Activated T-cell treated with anti-CD3 and anti-CD28 coated beads, Interleukin-2, amount 50 U/mL, for 4 hours (primary cell): ENCODE data around the gene MICALL1. TPM values are rescaled to one million over a fixed set of nuclear protein-coding genes. Genes with fewer than 3 reads are reported as not detected.

ENCODE experiments used
- ATAC-seq, 2 donors: fragments of 200-7000 bp; cut with Tn5 transposase; one replicate each; pipeline ENCODE4 v1.10.0; 2021
- DNase-seq: peaks from one replicate; pipeline ENCODE4 v3.0.0-alpha.2; 2020
- H3K27me3 Mint-ChIP-seq: one replicate; pipeline ENCODE4 v1.8.0; 2021; ENCODE audit warnings: low read depth, mixed read lengths
- H3K36me3 Mint-ChIP-seq: one replicate; pipeline ENCODE4 v1.8.0; 2022; ENCODE audit warnings: mixed read lengths; ENCODE audit not compliant: insufficient read depth
- H3K4me1 Mint-ChIP-seq: one replicate; pipeline ENCODE4 v1.8.0; 2021; ENCODE audit warnings: low read depth, mixed read lengths
- H3K4me3 Mint-ChIP-seq: one replicate; pipeline ENCODE4 v1.8.0; 2021; ENCODE audit warnings: mild to moderate bottlenecking, moderate library complexity, mixed read lengths
- H3K9me3 Mint-ChIP-seq: one replicate; pipeline ENCODE4 v1.8.0; 2021; ENCODE audit warnings: mixed read lengths
- total RNA-seq, 3 donors: library from RNA; stranded (reverse); gene quantifications; one replicate each; pipeline ENCODE4 v1.2.1, GENCODE V29; 2021

Gene MICALL1, protein sequence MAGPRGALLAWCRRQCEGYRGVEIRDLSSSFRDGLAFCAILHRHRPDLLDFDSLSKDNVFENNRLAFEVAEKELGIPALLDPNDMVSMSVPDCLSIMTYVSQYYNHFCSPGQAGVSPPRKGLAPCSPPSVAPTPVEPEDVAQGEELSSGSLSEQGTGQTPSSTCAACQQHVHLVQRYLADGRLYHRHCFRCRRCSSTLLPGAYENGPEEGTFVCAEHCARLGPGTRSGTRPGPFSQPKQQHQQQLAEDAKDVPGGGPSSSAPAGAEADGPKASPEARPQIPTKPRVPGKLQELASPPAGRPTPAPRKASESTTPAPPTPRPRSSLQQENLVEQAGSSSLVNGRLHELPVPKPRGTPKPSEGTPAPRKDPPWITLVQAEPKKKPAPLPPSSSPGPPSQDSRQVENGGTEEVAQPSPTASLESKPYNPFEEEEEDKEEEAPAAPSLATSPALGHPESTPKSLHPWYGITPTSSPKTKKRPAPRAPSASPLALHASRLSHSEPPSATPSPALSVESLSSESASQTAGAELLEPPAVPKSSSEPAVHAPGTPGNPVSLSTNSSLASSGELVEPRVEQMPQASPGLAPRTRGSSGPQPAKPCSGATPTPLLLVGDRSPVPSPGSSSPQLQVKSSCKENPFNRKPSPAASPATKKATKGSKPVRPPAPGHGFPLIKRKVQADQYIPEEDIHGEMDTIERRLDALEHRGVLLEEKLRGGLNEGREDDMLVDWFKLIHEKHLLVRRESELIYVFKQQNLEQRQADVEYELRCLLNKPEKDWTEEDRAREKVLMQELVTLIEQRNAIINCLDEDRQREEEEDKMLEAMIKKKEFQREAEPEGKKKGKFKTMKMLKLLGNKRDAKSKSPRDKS
- 10 to 100 TPM; 16.0 to 16.2 (median 16.0) TPM for total RNA-seq

DNA sequence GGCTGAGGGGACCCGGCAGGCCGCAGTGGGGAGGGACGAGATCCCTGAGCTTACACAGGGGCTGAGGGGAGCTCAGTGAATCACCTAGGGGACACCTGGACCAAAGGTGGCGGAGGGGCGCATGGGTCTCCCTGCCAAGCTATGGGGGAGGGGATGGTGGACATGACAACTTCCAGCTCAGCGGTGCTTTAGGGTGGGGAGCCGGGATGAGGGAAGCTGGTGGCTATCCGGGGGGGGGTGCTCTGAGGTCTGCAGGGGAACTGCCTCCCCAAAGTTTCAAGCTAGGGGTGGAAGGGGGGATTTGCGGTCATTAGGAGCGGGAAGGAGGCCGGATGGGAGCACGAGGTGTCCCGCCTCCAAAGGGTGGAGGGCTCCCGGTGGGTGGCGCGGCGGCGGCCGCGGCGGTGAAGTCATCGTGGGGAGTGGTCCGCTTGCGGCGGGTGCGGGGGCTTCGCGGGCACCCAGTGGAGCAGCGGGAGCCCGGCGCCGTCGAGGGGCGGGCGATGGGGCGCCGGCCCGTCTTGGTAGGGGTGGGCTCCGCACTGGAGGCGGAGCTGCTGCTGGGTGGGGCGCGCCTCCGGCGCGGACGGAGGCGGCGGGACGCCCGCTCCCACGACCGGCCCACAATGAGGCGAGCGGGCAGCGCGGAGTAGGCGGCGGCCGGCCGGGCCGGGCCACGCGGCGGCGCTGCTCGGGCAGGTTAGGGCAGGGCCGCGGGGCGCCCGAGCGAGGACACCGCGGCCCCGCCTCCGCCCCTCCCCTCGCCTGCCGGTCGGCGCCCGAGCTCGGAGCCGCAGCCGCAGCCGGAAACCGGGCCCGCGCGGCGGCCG, at the start of gene MICALL1:
Gene MICALL1, plus strand, starts transcription at position 764 of the 830 bp plus-strand sequence. CDS start 126 bp downstream, outside the sequence.
- ATAC-seq = peak; percentile 85 to 87
- Mint-ChIP-seq H3K27me3 (no peaks in the 10 kb centered on the region), H3K9me3 (no peaks in the 10 kb centered on the region), H3K4me1 (peaks cover 31% of the 10 kb centered on the region), H3K36me3 (no peaks in the 10 kb centered on the region), H3K4me3 (peak within 1 kb of the TSS; percentile 80)
- DNase-seq = peak; percentile 42

DNA sequence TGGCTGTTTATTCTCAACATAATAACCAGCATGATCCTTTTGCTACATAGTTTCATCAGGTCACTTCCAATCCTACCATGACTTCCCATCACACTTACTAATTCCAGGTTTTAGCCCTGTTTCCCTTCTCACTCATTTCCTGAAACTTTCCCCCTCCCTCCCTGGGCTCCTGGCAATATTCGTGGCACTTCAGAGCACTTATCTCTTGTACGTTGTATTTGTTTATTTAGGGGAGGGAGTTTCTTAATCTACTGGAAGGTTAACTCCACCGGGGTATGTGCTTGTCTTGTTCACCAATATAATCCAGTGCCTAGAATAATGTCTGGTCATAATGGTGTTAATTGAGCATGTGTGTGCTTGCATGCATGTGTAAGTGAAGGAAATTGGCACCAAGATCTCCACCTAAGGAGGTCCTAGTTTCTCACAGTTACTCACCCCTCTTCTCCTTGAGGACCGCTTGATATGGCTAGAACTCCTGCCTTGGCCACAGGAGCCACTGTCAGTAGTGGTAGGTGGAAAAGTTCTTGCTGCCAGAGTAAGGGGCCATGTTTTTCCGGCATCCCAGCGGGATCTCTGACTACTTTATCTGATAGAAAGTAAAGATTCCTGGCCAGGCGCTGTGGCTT, 45.2 kb upstream of the MICALL1 start:
- Mint-ChIP-seq H3K36me3 (peaks cover 41% of the 10 kb centered on the region), H3K9me3 (no peaks in the 10 kb centered on the region), H3K4me1 (peaks cover 8% of the 10 kb centered on the region), H3K27me3 (no peaks in the 10 kb centered on the region), H3K4me3 (no peak overlapping the region)
- no peak for DNase-seq
- no peak for ATAC-seq

DNA sequence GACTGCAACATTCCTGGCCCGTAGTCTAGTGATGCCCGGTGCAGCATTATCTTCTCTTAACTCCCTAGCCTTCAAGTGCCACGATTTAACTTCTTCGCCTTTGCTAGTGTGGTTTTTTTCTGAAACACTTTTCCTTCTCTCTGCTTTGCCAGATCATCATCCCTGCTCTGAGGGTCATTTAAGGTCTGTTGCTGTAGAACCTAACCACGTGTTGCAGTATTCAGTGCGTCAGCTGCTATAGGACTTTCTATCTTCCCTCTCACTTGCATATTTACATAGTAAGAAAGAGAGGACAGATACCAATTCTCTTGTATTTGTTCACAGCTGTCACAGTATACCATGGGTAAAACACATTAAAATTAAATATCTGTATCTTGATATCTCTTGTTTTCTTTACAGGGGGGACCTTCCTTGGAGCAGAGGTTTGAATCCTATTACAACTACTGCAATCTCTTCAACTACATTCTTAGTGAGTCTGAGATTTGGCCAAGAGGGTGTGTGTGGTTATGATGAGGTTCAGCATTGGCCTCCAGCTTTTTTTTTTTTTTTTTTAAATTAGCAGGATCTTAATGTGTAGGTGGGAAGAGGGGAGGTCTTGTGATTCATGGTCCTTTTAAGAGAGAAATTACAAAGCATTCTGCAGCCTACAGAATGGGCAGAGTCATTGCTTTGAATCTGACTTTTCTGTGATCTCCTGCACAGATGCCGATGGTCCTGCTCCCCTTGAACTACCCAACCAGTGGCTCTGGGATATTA, 43.3 kb upstream of the MICALL1 start:
- peak in 1 of 2 donors; percentile 41 for ATAC-seq
- Mint-ChIP-seq H3K4me1 (peaks cover 8% of the 10 kb centered on the region), H3K36me3 (peaks cover 38% of the 10 kb centered on the region), H3K4me3 (no peak overlapping the region), H3K9me3 (no peaks in the 10 kb centered on the region), H3K27me3 (no peaks in the 10 kb centered on the region)
- DNase-seq = no peak

DNA sequence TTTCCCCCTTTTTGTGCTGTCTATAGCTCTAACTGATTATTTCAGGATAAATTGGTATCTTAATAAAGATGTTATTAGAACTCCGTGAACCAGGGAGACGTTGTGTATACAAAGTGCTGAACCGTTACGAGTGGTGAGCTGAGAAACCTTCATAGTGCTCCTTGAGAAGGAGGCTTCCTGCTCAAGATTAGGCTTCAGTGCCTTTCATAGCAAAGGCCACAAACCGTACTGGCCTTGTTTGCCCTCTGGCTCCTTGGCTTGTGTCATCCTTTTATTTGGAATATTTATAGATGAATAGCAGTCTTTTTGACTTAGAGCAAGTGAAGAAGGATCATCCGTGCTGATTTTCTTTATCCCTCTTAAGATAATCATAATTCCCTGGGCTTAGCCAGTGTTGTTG, 40.6 kb upstream of the MICALL1 start:
- Mint-ChIP-seq H3K27me3 (no peaks in the 10 kb centered on the region), H3K9me3 (no peaks in the 10 kb centered on the region), H3K4me1 (peaks cover 6% of the 10 kb centered on the region), H3K36me3 (peaks cover 33% of the 10 kb centered on the region), H3K4me3 (no peak overlapping the region)
- DNase-seq (no peak), ATAC-seq (no peak)

DNA sequence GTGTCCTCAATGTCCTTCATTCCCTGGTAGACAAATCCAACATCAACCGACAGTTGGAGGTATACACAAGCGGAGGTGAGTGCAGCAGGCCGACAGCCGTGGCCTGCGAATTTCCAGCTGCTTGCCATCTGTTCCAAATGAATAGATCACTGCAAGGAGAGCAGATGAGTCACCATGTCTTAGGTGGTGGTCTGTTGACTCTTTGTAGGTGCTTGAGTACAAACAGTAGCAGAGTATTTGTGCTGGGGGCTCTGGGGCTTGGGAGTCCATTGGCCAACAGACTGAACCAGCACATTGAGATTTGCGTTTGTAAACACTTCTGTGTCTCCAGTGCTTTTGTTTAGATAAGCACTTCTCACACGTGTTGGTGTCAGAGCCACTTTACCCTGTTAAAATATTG, 35.8 kb upstream of the MICALL1 start:
- Mint-ChIP-seq H3K27me3 (no peaks in the 10 kb centered on the region), H3K4me1 (no peaks in the 10 kb centered on the region), H3K9me3 (no peaks in the 10 kb centered on the region), H3K36me3 (peaks cover 29% of the 10 kb centered on the region), H3K4me3 (no peak overlapping the region)
- DNase-seq (no peak), ATAC-seq (no peak)

DNA sequence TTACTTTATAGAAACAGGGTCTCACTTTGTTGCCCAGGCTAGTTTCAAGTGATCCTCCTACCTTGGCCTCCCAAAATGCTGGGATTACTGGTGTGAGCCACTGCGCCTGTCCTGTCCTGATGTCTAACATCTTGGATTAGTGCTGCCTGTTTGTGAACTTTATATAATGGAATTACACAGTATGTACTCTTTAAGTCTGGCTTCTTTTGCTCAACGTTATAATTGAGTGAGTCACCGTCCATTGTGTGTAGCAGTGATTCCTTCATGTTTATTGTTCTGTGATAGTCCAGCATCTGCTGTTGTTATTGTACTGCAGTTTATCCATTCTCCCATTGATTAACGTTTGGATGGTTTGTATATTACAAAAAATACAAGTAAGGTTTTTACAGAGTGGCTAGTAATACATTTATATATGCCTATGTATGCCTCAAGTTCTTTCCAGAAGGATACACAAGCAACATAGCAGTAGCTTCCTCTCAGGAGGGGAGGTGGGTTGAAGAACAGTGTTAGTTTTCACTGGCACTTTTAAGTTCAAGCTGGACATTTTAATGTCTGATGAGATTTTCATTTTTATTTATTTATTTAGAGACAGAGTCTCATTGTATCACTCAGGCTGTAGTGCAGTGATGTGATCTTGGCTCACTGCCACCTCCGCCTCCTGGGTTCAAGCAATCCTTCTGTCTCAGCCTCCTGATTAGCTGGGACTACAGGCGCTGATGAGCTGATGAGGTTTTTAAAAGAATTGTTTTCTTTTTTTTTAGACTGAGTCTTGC, 25.2 kb upstream of the MICALL1 start:
- peaks cover 26% of the 10 kb centered on the region for H3K36me3 Mint-ChIP-seq

DNA sequence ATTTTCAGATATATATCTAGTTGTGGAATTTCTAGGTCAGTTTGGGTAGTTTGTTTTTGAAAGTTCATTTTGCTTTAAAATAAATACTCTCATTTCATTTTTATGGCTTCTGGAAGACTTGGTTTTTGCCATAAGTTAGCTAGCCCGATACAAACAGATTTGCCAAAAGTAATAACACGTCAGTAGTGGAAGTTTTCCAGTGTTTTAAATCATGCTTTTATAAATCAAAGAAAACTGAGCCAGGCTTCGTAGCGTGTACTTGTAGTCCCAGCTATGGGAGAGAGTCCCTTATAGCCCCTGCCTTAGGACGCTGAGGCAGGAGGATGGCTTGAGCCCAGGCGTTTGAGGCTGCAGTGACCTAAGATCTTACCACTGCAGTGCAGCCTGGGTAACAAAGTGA, 21.7 kb upstream of the MICALL1 start:
- Mint-ChIP-seq H3K36me3 (peaks cover 24% of the 10 kb centered on the region), H3K9me3 (no peaks in the 10 kb centered on the region), H3K27me3 (no peaks in the 10 kb centered on the region), H3K4me3 (no peak overlapping the region), H3K4me1 (peaks cover 5% of the 10 kb centered on the region)
- ATAC-seq (no peak), DNase-seq (no peak)

More for the DNA sequence above, 25.2 kb upstream of the MICALL1 start:
- no peak for ATAC-seq
- DNase-seq = no peak
- peaks cover 5% of the 10 kb centered on the region for H3K4me1 Mint-ChIP-seq
- no peaks in the 10 kb centered on the region for H3K9me3 Mint-ChIP-seq
- no peak overlapping the region for H3K4me3 Mint-ChIP-seq
- H3K27me3 Mint-ChIP-seq = no peaks in the 10 kb centered on the region

DNA sequence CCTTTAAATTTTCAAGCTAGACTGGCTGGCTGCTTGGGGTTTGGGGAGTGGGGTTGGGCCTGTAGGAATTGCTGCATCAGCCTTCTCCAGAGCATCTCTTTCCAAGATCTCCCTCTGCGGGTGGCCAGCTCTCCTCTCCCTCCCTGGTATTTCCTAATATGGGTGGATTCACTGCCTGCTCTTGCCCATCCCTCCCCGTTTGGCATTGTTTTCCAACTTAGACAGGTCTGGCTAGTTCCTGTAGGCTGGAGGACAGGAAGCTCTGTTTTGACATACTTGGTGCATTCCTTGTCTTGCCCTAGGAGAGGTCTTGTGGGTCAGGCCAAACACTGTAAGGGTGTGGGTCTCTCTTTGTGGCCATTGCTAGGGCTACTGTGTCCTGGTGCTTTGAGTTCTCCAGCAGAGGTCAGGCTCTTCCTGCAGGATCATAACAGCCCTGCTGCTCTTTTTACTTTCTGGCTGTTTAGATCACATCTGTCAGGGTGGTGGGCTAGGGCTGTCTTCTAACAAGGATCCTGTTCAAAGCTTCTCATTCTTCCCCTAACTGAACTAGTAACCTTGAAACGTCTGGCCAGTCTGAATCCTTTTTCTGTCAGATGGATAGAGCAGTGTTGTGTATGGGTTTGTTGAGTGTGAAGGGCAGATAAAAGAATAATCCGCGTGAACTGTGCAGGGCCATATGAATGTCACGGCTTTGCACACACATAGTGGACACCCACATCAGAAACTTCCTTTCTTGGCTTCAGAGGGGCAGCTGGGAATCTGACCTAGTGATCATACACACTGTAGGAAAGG, 18.3 kb upstream of the MICALL1 start:
- Mint-ChIP-seq H3K9me3 (no peaks in the 10 kb centered on the region), H3K36me3 (peaks cover 27% of the 10 kb centered on the region), H3K27me3 (no peaks in the 10 kb centered on the region), H3K4me3 (no peak overlapping the region), H3K4me1 (peaks cover 5% of the 10 kb centered on the region)
- ATAC-seq = no peak
- no peak for DNase-seq

DNA sequence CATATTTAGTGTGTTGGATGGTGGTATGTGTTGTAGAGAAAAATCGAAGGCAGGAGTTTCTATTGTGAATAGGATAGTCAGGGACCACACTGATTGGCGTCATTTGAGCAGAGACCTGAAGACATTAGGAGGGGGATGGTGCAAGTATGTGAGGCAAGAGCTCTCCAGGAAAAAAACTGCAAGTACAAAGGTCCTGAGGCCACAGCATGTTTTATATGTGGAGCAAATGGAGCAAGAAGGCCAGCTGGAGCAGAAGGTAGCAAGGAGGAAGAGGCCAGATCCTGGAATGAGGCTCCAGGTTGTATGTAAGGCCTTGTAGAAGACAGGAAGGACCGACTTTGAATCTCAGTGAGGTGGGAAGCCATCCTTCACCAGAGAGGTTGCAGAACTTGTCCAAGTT, 14.2 kb upstream of the MICALL1 start:
- no peak for DNase-seq
- Mint-ChIP-seq H3K4me3 (no peak overlapping the region), H3K4me1 (peaks cover 16% of the 10 kb centered on the region), H3K36me3 (peaks cover 17% of the 10 kb centered on the region), H3K27me3 (no peaks in the 10 kb centered on the region), H3K9me3 (no peaks in the 10 kb centered on the region)
- no peak for ATAC-seq

DNA sequence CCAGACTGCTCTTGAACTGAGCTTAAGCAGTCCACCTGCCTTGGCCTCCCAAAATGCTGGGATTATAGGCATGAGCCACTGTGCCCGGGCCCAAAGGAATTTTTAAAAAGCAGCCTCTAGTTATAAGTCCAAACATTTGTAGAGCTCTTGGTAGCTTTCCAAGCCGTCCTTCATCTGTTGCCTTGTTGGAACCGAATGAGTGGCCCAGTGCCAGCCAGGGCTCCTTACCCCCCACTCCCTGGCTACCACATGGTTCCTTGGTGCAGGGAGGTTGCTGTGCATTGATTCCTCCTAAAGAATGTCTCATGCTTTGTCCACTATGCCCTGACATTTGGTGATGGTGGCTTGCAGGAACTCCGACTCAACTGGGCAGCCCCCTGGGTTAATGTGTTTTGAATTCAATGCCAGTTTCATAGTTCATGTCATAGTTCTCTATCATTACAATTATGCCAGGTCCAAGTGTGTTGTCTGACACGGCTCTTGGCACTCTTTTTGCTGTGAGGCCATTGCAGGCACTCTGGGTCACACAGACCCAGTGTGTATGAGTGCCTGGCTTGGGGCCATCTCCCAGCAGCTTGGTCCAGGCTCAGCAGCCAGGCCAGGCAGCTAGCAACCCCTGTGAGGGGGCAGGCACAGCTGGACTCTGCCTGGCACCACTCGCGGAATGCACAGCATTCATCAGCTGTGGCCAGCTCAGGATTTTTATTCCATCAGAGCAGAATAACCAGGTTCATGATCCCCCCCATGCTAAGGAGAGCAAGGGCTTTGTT, 13.3 kb upstream of the MICALL1 start:
- ATAC-seq (no peak), DNase-seq (no peak)
- Mint-ChIP-seq H3K36me3 (peaks cover 14% of the 10 kb centered on the region), H3K27me3 (no peaks in the 10 kb centered on the region), H3K4me3 (no peak overlapping the region), H3K9me3 (no peaks in the 10 kb centered on the region), H3K4me1 (peaks cover 18% of the 10 kb centered on the region)

DNA sequence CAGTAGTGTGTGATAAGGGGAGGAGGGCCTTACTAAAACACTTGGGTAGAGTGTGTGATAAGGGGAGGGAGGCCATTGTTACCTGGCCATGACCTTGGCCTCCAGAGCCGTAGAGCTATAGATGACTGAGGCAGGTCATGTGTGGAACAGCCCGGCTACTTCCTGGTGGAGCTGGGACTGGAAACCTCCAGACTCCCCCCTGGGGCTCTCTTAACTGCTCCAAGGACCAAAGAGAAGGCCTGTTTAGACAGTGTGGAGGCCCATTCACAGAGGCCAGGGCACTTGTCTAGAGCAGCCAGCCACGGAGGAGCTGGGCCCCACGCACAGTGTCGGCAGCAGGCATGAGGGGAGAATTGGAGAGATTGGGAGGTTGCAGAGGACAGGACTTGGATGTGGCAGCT, 12.5 kb upstream of the MICALL1 start:
- DNase-seq = no peak
- no peaks in the 10 kb centered on the region for H3K9me3 Mint-ChIP-seq
- peaks cover 18% of the 10 kb centered on the region for H3K4me1 Mint-ChIP-seq
- H3K27me3 Mint-ChIP-seq = no peaks in the 10 kb centered on the region
- H3K4me3 Mint-ChIP-seq = no peak overlapping the region
- H3K36me3 Mint-ChIP-seq = peaks cover 6% of the 10 kb centered on the region
- ATAC-seq = no peak
